Adrenal gland (tissue), 5 donors: ENCODE results near the gene ARHGEF10L.

Experiments used
- CTCF ChIP-seq, 6 experiments: fragments of 450-650 bp in 4 of 6; fragments of 200-600 bp in 2 of 6; sonication (generic) in 1 of 6; IDR thresholded peaks; 1 replicate in 5 of 6; 2 replicates in 1 of 6; pipeline versions ENCODE4 v1.5.1 to v1.8.0; 2016 to 2021; ENCODE audit warnings: antibody characterized with exemption in 6 of 6, mild to moderate bottlenecking in 2 of 6, moderate library complexity in 1 of 6
- POLR2A ChIP-seq, 2 donors: fragments of 450-650 bp; IDR thresholded peaks; one replicate each; pipeline ENCODE4 v1.6.1; 2017; ENCODE audit warnings: antibody characterized with exemption in 2 of 2, mild to moderate bottlenecking in 2 of 2, moderate library complexity in 1 of 2
- donor health status: DM: no; HTN: no; CAD: no.

- no peak for TF ChIP-seq POLR2A (IDR thresholded peaks at IDR 0.05)
- no peak for TF ChIP-seq CTCF (IDR thresholded peaks at IDR 0.05)
Measured at GRCh38 chr1:17585266-17585987, 45.9 kb downstream of the ARHGEF10L start.
